Measurements from ENCODE around the gene TRABD.

The TRABD gene

GRCh38 chr22:50198624-50199017 is 12.9 kb downstream of the TRABD start:
- H3K36me3 ChIP-seq (replicated peaks; ENCODE audit: insufficient read depth, low read length) = no peaks in the 10 kb centered on the region; the same call in 1 of the 2 replicates

DNA sequence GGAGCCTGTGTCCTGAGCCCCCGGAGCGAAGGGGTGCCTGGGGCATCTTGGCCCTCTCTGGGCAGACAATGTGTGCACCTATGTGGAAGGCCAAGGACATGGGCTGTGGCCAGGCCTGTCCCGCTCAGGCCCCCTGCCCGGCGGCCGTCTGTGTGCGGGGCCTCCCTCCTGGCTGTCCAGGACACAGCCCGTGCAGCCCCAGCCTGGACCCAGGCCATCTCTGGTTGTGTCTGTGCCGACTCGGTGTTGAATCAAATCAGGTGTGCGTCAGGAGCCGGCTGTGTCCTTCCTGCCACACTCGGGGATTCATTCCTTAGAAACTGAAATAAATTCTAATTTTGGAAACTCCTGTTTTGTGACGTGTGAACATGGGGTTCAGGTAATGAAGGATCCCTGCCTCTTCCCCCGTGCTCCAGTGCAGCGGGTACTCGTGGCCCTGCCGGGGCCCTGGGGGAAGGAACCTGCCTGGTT is 13.6 kb downstream of the TRABD start:
- Histone ChIP-seq H3K27ac (ENCODE audit: low read length) (no peak overlapping the region), H3K9ac (ENCODE audit: low read length) (no peak overlapping the region), H3F3A (ENCODE audit: insufficient read depth, low read length) (0 out of 2 replicates have a peak, but pooled peaks cover 9% of the 10 kb centered on the region), H3K9me3 (replicated peaks; ENCODE audit: insufficient read depth, low read length) (no peaks in the 10 kb centered on the region), H3K4me3 (ENCODE audit: low read length) (no peak overlapping the region), H3K4me2 (ENCODE audit: low read depth, low read length) (no peak overlapping the region), H3K4me1 (ENCODE audit: low read length) (peaks cover 7% of the 10 kb centered on the region; the same call in 1 of the 2 replicates), H4K20me1 (ENCODE audit: insufficient read depth, low read length) (no peaks in the 10 kb centered on the region), H3K79me2 (ENCODE audit: low read length) (peaks cover 22% of the 10 kb centered on the region), H2AFZ (ENCODE audit: low read length) (no peak overlapping the region), H3K27me3 (replicated peaks; ENCODE audit: insufficient read depth, low read length) (no peaks in the 10 kb centered on the region), H3K9me2 (replicated peaks; ENCODE audit: insufficient read depth, low read length) (no peaks in the 10 kb centered on the region), H3K36me3 (replicated peaks; ENCODE audit: insufficient read depth, low read length) (no peaks in the 10 kb centered on the region; the same call in 1 of the 2 replicates)
- TF ChIP-seq CTCF (IDR thresholded peaks at IDR 0.05; ENCODE audit: low read length) (no peak), EZH2phosphoT487 (IDR thresholded peaks at IDR 0.05; ENCODE audit: low read length) (no peak), EZH2 (optimal IDR thresholded peaks at IDR 0.05; ENCODE audit: low read depth, low read length) (no peak)
- DNase-seq = no peak

More at GRCh38 chr22:50198624-50199017, 12.9 kb downstream of the TRABD start:
- Histone ChIP-seq H4K20me1 (ENCODE audit: insufficient read depth, low read length) (no peaks in the 10 kb centered on the region), H3K4me1 (ENCODE audit: low read length) (peaks cover 7% of the 10 kb centered on the region; the same call in 1 of the 2 replicates), H3K4me2 (ENCODE audit: low read depth, low read length) (no peak overlapping the region), H3K9me3 (replicated peaks; ENCODE audit: insufficient read depth, low read length) (no peaks in the 10 kb centered on the region), H3K79me2 (ENCODE audit: low read length) (peaks cover 28% of the 10 kb centered on the region), H3K9me2 (replicated peaks; ENCODE audit: insufficient read depth, low read length) (no peaks in the 10 kb centered on the region), H3K4me3 (ENCODE audit: low read length) (no peak overlapping the region), H3K27ac (ENCODE audit: low read length) (no peak overlapping the region), H2AFZ (ENCODE audit: low read length) (no peak overlapping the region), H3F3A (ENCODE audit: insufficient read depth, low read length) (0 out of 2 replicates have a peak, but pooled peaks cover 9% of the 10 kb centered on the region), H3K27me3 (replicated peaks; ENCODE audit: insufficient read depth, low read length) (no peaks in the 10 kb centered on the region), H3K9ac (ENCODE audit: low read length) (no peak overlapping the region)
- DNase-seq = no peak
- no peak for TF ChIP-seq EZH2 (optimal IDR thresholded peaks at IDR 0.05; ENCODE audit: low read depth, low read length)
- no peak for TF ChIP-seq CTCF (IDR thresholded peaks at IDR 0.05; ENCODE audit: low read length)
- no peak for TF ChIP-seq EZH2phosphoT487 (IDR thresholded peaks at IDR 0.05; ENCODE audit: low read length)

DNA sequence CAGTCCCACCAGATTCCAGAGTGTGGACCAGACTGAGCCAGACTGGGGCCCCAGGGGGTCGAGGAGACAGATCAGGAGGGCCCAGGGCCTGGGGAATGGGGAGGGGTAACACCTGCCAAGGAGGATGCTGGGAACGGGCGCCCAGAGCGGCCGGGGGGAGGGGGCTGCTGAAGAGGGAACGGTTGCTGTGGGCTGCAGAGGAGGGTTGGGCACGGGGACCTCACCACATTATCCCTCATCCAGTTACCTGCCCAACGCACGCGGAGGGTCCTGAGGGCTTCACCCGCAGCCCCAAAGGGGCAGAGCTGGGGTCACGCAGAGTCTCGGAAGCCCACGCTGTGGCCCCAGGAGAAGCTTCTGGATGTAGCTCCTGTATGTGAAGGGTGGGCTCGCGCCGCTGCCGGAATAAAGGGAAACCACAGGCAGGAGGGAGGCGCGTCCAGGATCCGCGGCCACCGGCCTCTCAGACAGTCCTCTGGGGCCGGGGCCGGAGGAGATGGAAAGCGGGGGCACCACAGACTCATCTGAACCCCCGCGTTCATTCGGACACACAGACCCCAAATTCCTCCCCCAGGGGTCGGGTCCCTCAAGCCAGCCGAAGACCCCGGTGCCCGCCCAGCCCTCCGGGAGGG is 14.2 kb downstream of the TRABD start:
- H3K9me2 ChIP-seq (replicated peaks; ENCODE audit: insufficient read depth, low read length) = no peaks in the 10 kb centered on the region
- H3F3A ChIP-seq (ENCODE audit: insufficient read depth, low read length) = 0 out of 2 replicates have a peak, but pooled peaks cover 9% of the 10 kb centered on the region
- no peaks in the 10 kb centered on the region for H3K36me3 ChIP-seq (replicated peaks; ENCODE audit: insufficient read depth, low read length)
- peak overlapping the region; percentile 62 for H3K4me2 ChIP-seq (ENCODE audit: low read depth, low read length)
- H4K20me1 ChIP-seq (ENCODE audit: insufficient read depth, low read length) = no peaks in the 10 kb centered on the region
- H3K79me2 ChIP-seq (ENCODE audit: low read length) = peaks cover 18% of the 10 kb centered on the region
- peaks cover 7% of the 10 kb centered on the region; the same call in 1 of the 2 replicates for H3K4me1 ChIP-seq (ENCODE audit: low read length)
- peak overlapping the region; percentile 68 for H3K4me3 ChIP-seq (ENCODE audit: low read length)
- peak overlapping the region; percentile 48 for H3K9ac ChIP-seq (ENCODE audit: low read length)
- H2AFZ ChIP-seq (ENCODE audit: low read length) = peak overlapping the region; percentile 43; the same call in 1 of the 2 replicates
- no peak overlapping the region for H3K27ac ChIP-seq (ENCODE audit: low read length)
- TF ChIP-seq EZH2 (optimal IDR thresholded peaks at IDR 0.05; ENCODE audit: low read depth, low read length) (no peak), CTCF (IDR thresholded peaks at IDR 0.05; ENCODE audit: low read length) (no peak), EZH2phosphoT487 (IDR thresholded peaks at IDR 0.05; ENCODE audit: low read length) (no peak)
- H3K9me3 ChIP-seq (replicated peaks; ENCODE audit: insufficient read depth, low read length) = no peaks in the 10 kb centered on the region
- no peak for DNase-seq
- H3K27me3 ChIP-seq (replicated peaks; ENCODE audit: insufficient read depth, low read length) = no peaks in the 10 kb centered on the region
